Middle frontal gyrus (tissue), 1 donor: ENCODE measurements around the gene SLC9A1.
"Not testable (repeated sequence)": the region's sequence is repeated elsewhere in the genome, so short reads cannot be mapped to it uniquely, and the experiment has no call there.

ENCODE experiments used
- DNase-seq: peaks from one replicate; pipeline ENCODE4 v3.0.0-alpha.2; 2015; ENCODE audit warnings: low spot score; ENCODE audit errors: extremely low spot score

The SLC9A1 gene

DNA sequence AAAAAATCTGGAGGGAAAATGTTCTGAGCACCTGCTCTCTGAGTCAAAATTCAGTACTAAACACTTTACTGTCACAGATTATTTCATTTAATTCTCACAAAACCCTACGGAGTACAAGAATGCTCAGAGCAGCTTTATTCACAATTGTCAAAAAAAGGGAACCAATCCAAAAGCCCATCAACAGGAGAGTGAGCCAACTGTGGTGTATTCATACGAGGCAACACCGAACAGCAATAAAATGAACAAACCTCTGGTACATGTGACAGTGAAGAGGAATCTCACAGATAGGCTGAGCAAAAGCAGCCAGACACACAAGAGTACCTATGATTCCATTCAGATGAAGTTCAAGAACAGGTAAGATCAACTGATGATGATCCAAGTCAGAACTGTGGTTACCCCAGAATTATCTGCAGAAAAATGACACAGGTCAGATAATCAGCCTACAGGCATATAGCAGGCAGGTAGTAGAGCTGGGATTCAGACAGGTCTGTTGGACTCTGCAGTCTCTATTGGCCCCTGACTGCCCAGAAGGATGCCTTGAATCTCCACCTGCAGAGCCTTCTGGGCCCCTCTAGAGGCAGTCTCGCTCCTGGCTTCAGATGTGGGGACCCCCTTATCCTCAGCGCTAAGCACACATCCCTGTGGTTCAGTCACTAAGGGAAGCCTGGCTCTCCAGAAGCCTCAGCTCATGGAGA lies 19.2 kb downstream of the SLC9A1 start:
- DNase-seq: no peak

DNA sequence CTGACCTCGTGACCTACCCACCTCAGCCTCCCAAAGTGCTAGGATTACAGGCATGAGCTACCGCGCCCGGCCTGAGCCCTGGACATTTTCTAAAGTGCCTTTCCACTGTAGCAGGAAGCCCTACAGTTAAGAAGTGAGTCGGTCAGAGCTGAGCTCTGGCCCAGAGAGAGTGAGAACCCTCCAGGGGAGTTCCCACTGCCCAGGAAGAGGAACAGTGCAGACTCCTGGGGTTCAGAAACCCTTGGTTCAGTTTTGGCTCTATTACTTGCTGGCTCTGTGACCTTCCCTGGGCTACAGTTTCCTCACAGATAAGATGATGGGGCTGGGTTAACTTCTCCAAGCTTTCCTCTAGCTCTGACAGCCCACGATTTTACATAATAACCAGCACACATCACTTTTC lies 20.9 kb downstream of the SLC9A1 start:
- no peak for DNase-seq

DNA sequence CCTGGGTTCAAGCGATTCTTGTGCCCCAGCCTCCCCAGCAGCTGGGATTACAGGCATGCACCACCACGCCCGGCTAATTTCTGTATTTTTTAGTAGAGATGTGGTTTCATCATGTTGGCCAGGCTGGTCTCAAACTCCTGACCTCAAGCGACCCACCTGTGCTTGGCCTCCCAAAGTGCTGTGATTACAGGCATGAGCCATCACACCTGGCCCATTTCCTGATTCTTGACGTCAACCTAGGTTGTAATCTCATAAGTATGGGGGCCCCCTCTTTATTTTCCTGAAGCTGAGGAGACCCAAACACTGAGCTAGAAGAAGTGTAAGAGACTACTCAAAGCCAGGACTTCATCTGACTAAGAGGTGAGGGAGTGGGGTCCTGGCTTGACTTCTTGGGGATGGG lies 21.8 kb downstream of the SLC9A1 start:
- no peak for DNase-seq

GRCh38 chr1:27132624-27133023 lies 22.3 kb downstream of the SLC9A1 start:
- DNase-seq: no peak

DNA sequence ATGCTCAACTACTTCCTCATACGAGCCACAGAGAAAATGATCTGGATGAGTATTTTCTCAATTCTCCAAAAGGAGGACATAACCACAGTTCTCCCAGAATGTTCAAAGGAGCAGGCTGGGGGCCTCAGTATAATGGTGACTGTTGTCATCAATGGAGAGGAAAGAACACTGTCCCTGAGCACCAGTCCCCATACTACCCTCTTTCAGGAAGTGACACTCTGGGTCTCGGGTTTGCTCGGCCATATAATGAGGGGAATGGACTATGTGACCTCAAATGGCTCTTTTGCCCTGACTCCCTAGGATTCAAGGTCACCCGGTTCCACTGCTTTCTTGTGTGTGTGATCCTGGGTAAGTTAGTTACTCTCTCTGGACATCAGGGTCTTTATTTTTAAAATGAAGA lies 22.8 kb downstream of the SLC9A1 start:
- no peak for DNase-seq

GRCh38 chr1:27130798-27131197 lies 24.1 kb downstream of the SLC9A1 start:
- DNase-seq: no peak

GRCh38 chr1:27129225-27129624 lies 25.7 kb downstream of the SLC9A1 start:
- DNase-seq: no peak

DNA sequence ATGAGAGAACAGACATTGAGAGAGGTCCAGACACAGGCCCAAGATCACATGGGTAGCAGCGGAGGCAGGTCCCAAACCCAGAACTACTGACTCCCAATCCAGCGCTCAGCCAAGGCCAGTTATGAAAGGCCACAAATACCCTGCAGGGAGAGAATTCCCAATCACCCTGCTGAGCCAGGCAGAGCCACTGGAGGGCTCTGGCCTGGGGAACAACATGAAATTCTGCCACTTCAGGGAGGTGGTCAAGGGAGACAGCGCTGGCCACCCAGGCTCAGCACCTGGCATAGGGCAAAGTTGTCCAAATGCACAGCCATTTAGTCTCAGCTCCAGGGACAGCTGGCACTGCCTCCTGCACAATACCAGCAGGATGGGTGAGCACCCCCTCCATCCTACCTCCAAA lies 27.5 kb downstream of the SLC9A1 start:
- DNase-seq: no peak

DNA sequence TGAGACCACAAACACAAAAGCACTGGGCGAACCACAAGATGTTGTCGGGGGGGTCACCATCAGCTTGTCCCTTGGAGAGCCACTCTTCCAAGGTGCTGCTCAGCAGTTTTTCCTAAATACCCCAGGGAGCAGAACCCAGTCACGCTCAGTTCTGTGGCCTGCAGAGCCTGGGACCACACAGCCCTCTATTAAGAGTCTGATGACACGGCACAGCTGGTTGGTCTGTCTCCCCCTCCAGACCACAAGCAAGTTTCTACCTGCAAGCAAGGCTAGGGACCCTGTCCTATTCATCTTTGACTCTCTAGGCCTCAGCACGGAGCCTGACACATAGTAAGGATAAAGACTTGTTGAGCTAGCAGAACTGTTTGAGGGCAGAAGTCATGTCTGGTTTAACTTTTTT lies 28.5 kb downstream of the SLC9A1 start:
- no peak for DNase-seq

- DNase-seq: not testable (repeated sequence)
Measured at GRCh38 chr1:27125125-27125524, 29.8 kb downstream of the SLC9A1 start.

DNA sequence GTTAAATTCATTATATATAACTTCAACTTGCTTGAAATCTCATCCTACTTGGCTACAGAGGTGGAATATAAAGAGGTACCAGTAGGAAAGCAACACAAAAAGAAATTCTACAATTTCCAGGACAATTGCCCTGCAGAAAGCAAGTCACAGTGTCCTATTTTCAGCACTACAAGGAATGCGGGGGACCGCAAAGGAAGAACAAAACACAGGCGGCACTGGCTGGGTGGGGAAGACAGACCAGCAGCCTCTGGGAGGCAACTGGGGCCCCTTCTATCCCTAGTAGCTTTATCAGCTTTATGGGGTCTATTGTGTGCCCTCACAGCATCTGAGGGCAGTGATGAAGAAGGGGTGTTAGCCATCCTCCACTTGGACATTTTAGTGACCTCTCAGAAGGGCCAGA lies 30.5 kb downstream of the SLC9A1 start:
- DNase-seq: no peak

- no peak for DNase-seq
Measured at GRCh38 chr1:27122652-27123051, 32.3 kb downstream of the SLC9A1 start.

- DNase-seq: no peak
Measured at GRCh38 chr1:27120854-27121253, 34.1 kb downstream of the SLC9A1 start.

DNA sequence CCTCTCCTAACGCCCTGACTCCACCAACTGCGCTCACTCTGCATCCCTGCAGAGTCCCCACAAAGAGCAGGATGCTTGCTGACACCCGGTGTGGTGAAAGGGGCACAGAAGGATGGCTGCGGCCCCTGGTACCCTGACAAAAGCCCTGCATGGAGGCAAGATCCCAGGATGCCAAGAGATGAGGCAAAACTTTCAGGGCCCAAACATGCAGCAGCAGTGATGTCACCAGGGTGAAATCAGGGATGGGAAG lies 36.6 kb downstream of the SLC9A1 start:
- DNase-seq: no peak

- DNase-seq: no peak
Measured at GRCh38 chr1:27117733-27118439, 37.0 kb downstream of the SLC9A1 start.

DNA sequence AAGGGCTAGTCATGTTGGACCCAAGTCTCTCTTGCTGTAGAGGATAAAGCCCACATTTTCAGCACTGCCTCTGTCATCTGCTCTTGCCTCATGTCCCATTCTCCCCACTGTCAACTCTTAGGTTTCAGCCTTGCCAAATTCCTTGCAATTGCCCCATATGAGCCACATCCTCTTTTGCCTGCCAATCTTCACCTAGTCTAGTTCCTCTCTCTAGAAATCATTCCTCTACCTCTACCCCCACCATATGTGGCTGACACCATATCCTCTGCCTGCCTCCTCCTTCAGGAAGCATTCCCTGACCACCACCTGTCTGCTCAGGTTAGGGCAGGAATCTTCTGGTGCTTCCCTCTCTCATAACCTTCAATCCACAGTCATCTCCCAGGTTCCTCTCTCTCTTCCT lies 38.2 kb downstream of the SLC9A1 start:
- DNase-seq: no peak

GRCh38 chr1:27116232-27116631 lies 38.7 kb downstream of the SLC9A1 start:
- no peak for DNase-seq

DNA sequence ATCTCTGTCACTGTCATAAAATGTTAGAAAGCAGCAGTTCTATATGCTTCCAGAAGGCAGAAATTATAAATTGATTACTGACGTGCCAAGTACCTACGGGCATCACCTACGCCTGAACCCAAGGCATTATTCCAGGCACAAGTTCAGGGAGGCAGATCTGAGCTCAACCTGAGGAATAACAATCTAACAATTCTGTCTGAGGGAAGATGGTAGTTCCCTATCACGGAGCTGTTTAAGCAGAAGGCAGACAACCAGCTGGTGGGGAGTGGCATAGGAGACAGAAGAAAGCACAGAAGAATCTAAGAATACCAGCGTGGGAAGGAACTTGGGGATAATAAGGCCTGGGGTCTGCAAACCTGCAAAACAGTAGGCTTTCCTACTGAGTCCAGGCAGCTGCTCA lies 40.4 kb downstream of the SLC9A1 start:
- DNase-seq: no peak

GRCh38 chr1:27113861-27114260 lies 41.1 kb downstream of the SLC9A1 start:
- no peak for DNase-seq

DNA sequence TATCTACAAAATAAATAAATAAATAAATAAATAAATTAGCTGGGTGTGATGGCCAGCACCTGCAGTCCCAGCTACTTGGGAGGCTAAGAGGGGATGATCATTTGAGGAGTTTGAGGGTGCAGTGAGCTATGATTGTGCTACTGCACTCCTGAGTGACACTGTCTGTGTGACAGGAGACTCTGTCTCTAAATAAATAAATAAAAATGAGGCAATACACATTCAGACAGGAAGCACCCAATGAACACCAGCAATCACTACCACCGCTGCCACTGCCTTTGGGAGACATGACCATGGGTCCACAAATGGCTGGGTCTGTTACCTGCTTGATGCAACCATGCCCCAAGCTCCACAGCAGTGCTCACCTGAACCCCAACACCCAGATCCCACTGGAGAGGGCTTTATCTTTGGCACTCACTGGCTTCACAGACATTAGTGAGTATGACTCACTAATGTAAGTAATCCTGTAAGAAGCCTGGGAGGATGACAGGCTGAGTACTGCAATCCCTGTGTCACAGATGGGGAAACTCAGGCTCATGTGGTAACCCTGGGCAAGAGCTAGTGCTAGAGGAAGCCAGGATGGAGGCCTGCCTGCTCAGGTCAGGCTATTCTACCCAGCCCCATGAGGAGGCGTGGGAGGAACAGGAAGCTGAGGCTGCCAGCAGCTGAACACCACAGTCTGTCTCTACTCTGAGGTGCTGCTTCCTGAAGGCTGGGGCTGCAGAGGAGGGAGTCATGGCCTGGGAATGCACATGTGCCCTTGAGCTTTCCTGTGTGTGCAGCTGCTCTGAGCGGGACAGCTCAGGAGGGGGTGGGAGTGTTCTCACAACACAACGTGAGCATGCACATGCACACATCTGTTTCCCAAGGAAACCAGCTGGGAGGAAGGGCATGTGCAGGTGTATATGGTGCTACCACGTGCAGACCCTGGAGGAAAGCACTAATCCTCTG lies 43.0 kb downstream of the SLC9A1 start:
- DNase-seq: no peak

DNA sequence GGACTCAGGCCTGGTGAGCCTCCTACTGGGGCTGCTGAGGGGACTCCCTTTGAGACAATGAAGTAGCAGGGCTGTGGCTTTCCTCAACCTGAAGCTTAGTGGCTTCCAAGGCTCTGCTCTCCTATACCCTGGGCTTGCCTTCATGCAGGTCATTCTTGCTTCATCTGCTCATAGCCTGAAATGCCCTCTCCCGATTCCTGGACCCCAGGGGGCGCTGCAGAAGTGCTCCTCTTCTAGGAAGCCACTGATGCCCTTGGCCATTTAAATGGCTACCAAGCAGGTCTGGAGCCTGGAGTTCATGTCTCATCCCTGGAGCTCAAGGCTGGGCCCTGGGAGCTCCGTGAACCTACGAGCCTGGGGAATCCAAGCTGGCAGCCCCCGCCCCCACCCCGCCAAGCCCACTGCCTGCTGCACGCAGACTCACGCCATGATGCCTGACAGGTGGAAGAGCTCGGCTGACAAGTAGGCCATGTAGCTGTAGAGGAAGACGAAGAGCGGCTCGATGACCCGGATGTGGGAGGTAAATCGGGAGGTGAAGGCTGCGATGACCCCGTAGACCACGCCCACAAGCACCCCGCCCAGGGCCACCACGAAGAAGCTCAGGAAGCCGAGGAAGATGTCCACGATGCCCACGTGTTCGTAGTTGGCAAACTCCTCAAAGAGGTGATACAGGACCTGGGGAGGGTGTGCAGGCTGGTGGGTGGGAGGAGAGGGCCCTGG lies 45.7 kb downstream of the SLC9A1 start:
- DNase-seq: no peak

- no peak for DNase-seq
Measured at GRCh38 chr1:27108588-27108987, 46.3 kb downstream of the SLC9A1 start.
